ENCODE data around the gene FOXL3.

FOXL3 gene

GRCh38 chr7:251446-252175 is 38.4 kb upstream of the FOXL3 start:
- Histone ChIP-seq H2AFZ (no peak overlapping the region), H3K27ac (no peak overlapping the region), H3K79me2 (no peaks in the 10 kb centered on the region), H3K27me3 (ENCODE audit: control insufficient read depth, insufficient read depth, low read length) (no peaks in the 10 kb centered on the region), H3K36me3 (ENCODE audit: control insufficient read depth, insufficient read depth, low read length) (no peaks in the 10 kb centered on the region), H3K4me3 (ENCODE audit: low read depth, low read length) (no peak overlapping the region), H3K4me2 (ENCODE audit: low read length) (no peak overlapping the region), H3K9ac (no peak overlapping the region), H3K4me1 (no peaks in the 10 kb centered on the region), H3K9me3 (ENCODE audit: control insufficient read depth, low read length) (no peaks in the 10 kb centered on the region)
- TF ChIP-seq CTCF (IDR thresholded peaks at IDR 0.05) = no peak

- Histone ChIP-seq H3K4me2 (ENCODE audit: low read length) (no peak overlapping the region), H3K36me3 (ENCODE audit: control insufficient read depth, insufficient read depth, low read length) (no peaks in the 10 kb centered on the region), H2AFZ (no peak overlapping the region), H3K4me3 (ENCODE audit: low read depth, low read length) (no peak overlapping the region), H3K79me2 (no peaks in the 10 kb centered on the region), H3K27ac (no peak overlapping the region), H3K9ac (no peak overlapping the region), H3K9me3 (ENCODE audit: control insufficient read depth, low read length) (no peaks in the 10 kb centered on the region), H3K4me1 (no peaks in the 10 kb centered on the region), H3K27me3 (ENCODE audit: control insufficient read depth, insufficient read depth, low read length) (no peaks in the 10 kb centered on the region)
- no peak for TF ChIP-seq CTCF (IDR thresholded peaks at IDR 0.05)
Measured at GRCh38 chr7:252216-252965, 37.6 kb upstream of the FOXL3 start.

GRCh38 chr7:252981-253380 is 37.0 kb upstream of the FOXL3 start:
- no peak overlapping the region for H3K4me3 ChIP-seq (ENCODE audit: low read depth, low read length)
- no peak overlapping the region for H3K9ac ChIP-seq
- no peak for TF ChIP-seq CTCF (IDR thresholded peaks at IDR 0.05)
- H3K79me2 ChIP-seq = no peaks in the 10 kb centered on the region
- H3K36me3 ChIP-seq (ENCODE audit: control insufficient read depth, insufficient read depth, low read length) = no peaks in the 10 kb centered on the region
- no peak overlapping the region for H3K4me2 ChIP-seq (ENCODE audit: low read length)
- H3K4me1 ChIP-seq = no peaks in the 10 kb centered on the region
- no peaks in the 10 kb centered on the region for H3K9me3 ChIP-seq (ENCODE audit: control insufficient read depth, low read length)
- no peak overlapping the region for H3K27ac ChIP-seq
- no peak overlapping the region for H2AFZ ChIP-seq
- no peaks in the 10 kb centered on the region for H3K27me3 ChIP-seq (ENCODE audit: control insufficient read depth, insufficient read depth, low read length)

- no peak overlapping the region for H3K4me2 ChIP-seq (ENCODE audit: low read length)
- H3K27me3 ChIP-seq (ENCODE audit: control insufficient read depth, insufficient read depth, low read length) = no peaks in the 10 kb centered on the region
- no peak for TF ChIP-seq CTCF (IDR thresholded peaks at IDR 0.05)
- no peak overlapping the region for H3K4me3 ChIP-seq (ENCODE audit: low read depth, low read length)
- no peak overlapping the region for H3K9ac ChIP-seq
- H2AFZ ChIP-seq = no peak overlapping the region
- no peaks in the 10 kb centered on the region for H3K79me2 ChIP-seq
- H3K36me3 ChIP-seq (ENCODE audit: control insufficient read depth, insufficient read depth, low read length) = no peaks in the 10 kb centered on the region
- no peaks in the 10 kb centered on the region for H3K4me1 ChIP-seq
- H3K27ac ChIP-seq = no peak overlapping the region
- H3K9me3 ChIP-seq (ENCODE audit: control insufficient read depth, low read length) = no peaks in the 10 kb centered on the region
Measured at GRCh38 chr7:253581-254336, 36.2 kb upstream of the FOXL3 start.
